C4-2B (cell line): ENCODE results near the gene EIF4E1B.

Source experiments
- H3K27ac ChIP-seq: fragments of 450-650 bp; 2 replicates; pipeline ENCODE4 v1.5.1; 2017
- ZFX ChIP-seq: fragments of 450-650 bp; IDR thresholded peaks from 2 replicates; pipeline ENCODE4 v1.6.1; 2017
- TF ChIP-seq, protein P1 (sequence below): fragments of 450-650 bp; conservative IDR thresholded peaks from 2 replicates; pipeline ENCODE4 v1.5.1; 2017; ENCODE audit warnings: mild to moderate bottlenecking

The EIF4E1B gene

DNA sequence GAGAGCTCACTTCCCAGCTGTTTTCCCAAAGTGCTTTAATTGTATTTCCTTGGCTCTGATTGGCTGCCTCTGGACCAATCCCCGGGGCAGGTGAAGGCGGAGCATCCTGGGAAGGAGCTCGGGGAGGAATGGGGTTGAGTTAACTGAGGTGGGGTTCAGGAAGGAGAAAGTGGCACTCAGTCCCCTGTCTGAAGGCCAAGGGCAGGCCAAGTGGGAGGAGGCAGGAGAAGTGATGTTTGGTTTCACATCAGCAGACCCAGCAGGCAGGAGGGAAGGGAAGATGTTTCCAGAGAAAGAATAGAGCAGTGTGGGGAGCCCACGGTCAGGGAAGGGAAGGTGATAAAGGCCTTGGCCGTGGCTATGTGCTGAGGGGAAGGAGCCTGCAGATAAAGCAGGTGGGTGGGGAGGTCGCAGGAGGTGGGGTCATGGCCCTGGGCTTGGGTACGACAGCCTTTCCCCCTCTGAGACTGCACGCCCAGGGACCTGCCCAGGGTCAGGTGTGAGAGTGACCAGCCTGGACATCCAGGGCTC lies 19.9 kb downstream of the EIF4E1B start:
- no peak overlapping the region for H3K27ac ChIP-seq

DNA sequence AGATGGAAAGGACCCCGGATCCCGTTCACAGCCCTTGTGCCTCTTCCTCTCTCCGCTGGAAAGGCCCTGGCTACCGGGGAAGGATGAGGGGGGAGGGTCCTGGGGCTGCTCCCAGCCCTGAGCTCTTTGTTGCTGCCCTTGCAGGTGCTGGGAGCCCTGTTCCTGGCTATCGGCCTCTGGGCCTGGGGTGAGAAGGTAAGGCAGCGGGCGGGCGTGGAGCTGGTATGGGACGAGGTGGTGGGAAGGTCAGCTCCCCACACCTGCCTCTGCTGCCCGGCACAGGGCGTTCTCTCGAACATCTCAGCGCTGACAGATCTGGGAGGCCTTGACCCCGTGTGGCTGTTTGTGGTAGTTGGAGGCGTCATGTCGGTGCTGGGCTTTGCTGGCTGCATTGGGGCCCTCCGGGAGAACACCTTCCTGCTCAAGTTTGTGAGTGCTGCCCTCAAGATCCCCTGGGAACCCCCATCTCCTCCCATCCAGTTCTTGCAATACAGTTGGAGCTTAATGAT lies 21.1 kb downstream of the EIF4E1B start:
- TF ChIP-seq ZFX, result no peak
- TF ChIP-seq, protein P1, sequence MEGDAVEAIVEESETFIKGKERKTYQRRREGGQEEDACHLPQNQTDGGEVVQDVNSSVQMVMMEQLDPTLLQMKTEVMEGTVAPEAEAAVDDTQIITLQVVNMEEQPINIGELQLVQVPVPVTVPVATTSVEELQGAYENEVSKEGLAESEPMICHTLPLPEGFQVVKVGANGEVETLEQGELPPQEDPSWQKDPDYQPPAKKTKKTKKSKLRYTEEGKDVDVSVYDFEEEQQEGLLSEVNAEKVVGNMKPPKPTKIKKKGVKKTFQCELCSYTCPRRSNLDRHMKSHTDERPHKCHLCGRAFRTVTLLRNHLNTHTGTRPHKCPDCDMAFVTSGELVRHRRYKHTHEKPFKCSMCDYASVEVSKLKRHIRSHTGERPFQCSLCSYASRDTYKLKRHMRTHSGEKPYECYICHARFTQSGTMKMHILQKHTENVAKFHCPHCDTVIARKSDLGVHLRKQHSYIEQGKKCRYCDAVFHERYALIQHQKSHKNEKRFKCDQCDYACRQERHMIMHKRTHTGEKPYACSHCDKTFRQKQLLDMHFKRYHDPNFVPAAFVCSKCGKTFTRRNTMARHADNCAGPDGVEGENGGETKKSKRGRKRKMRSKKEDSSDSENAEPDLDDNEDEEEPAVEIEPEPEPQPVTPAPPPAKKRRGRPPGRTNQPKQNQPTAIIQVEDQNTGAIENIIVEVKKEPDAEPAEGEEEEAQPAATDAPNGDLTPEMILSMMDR, result no peak

More for the DNA sequence above, 19.9 kb downstream of the EIF4E1B start:
- TF ChIP-seq, protein P1, result no peak
- TF ChIP-seq ZFX, result no peak

DNA sequence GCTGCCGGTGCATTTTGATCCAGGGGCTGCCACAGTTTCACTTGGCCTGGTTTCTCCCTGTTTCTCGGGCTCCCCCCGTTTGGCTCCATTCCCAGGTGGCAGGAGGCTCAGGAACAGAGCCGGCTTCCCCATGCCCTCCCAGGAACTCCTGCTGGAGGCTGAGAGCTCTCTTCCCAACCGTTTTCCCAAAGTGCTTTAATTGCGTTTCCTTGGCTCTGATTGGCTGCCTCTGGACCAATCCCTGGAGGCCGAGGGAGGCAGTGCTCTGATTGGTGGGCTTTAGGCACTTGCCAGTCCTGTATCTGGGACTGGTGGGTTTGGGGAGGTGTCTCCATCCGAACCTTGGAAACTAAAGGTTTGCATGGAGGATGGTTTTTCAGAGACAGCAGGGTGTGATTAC lies 21.7 kb downstream of the EIF4E1B start:
- no peak overlapping the region for H3K27ac ChIP-seq

More for the DNA sequence above, 21.1 kb downstream of the EIF4E1B start:
- H3K27ac ChIP-seq, result no peak overlapping the region

DNA sequence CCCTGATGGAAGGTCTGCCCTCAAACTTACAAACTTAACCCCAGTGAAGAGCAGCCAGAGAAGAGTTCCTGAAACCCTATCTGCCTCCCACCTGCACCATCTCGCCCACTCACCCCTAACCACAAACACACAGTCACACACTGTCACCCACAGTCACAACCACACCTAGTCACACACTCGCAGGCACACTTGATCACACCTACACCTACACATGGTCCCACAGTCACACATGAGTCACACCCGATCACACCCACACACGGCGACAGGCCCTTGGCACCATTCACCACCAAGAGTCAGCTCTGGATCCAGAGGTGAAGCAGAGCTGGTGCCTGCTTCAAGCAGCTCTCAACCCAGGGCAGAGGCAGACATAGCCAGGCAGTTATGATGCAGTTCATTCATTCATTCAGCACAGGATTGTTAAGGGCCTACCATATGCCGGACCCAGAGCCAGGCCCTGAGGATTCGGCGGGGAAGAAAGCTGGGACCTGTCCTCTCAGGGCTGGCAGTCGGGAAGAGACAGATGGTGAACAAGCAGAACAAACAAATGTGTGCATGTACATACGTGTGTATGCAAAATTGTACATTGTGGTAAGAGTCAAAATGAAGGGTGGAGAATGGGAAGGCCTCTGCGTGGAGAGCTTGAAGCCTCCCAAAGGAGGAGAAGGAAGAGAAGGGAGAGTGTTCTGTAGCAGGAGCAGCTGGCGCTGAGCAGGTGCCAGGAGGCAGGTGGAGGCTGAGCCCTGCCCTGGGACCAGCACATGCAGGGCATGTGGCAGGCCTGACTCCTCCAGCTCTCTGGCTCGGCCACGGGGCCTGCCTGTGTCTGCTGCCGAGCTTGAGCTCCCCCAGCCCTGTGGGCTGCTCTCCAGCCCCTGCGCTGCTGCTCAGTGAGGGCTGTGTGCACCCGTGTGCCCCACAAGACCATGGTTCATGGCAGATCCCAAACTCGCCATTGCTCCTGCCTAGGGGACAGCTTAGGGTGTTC lies 23.2 kb downstream of the EIF4E1B start:
- TF ChIP-seq ZFX, result no peak
- TF ChIP-seq, protein P1, result no peak
- no peak overlapping the region for H3K27ac ChIP-seq

More for the DNA sequence above, 21.7 kb downstream of the EIF4E1B start:
- TF ChIP-seq, protein P1, result no peak
- TF ChIP-seq ZFX, result no peak

DNA sequence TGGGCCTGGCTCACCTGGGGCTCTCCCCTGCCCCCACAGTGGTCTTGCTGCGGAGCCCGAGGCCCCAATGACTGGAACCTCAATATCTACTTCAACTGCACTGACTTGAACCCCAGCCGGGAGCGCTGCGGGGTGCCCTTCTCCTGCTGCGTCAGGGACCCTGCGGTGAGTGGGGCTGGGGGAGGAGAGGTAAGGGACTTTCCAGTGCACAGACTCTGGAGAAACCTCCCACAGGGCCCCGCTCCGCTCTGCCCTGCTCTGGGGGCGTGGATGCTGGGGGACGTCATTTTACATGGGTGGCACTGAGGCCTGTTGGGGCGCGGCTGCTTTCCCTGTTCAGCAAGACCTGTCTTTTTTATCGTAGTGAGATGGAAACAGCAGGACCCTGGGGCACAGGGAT lies 24.4 kb downstream of the EIF4E1B start:
- no peak for TF ChIP-seq ZFX
- TF ChIP-seq, protein P1, result no peak
- H3K27ac ChIP-seq, result no peak overlapping the region

DNA sequence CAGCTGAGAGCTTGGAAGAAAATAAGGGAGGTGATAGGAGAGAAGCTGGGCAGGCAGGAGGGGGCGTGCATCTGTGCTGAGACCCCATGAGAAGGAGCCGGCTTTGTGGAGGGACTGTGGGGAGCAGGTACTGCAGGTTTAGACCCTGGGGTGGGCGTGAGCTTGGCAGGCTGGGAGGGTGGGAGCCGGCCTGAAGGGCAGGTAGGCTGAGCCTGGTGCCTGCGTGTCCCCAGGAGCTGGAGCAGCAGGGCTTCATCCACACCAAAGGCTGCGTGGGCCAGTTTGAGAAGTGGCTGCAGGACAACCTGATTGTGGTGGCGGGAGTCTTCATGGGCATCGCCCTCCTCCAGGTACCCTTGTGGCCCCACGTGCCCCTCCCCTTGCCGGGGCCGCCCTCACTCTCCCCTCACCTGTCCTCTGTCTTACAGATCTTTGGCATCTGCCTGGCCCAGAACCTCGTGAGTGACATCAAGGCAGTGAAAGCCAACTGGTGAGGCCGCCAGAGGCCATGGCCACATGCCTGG lies 26.1 kb downstream of the EIF4E1B start:
- no peak overlapping the region for H3K27ac ChIP-seq
- TF ChIP-seq, protein P1, result no peak
- TF ChIP-seq ZFX, result no peak
